DLD1 (cell line): Measurements from ENCODE around the gene MEF2A.
"Not testable (repeated sequence)": the region's sequence is repeated elsewhere in the genome, so short reads cannot be mapped to it uniquely, and the experiment has no call there.

ENCODE experiments used
- in situ Hi-C: cut with HindIII; loops from 2 replicates; pipeline ENCODE4 v1.10.0; 2017; ENCODE audit warnings: low sequenced_read_pairs

The MEF2A gene

GRCh38 chr15:99727330-99727729 lies 161.5 kb downstream of the MEF2A start:
- in situ Hi-C loops, result no loop called here

GRCh38 chr15:99727733-99728132 lies 161.9 kb downstream of the MEF2A start:
- in situ Hi-C loops, result no loop called here

GRCh38 chr15:99728916-99729315 lies 163.1 kb downstream of the MEF2A start:
- in situ Hi-C loops, result no loop called here

GRCh38 chr15:99729327-99729726 lies 163.5 kb downstream of the MEF2A start:
- in situ Hi-C loops, result no loop called here

- in situ Hi-C loops, result no loop called here
Measured at GRCh38 chr15:99729920-99730319, 164.1 kb downstream of the MEF2A start.

- in situ Hi-C loops, result no loop called here
Measured at GRCh38 chr15:99731336-99732123, 165.7 kb downstream of the MEF2A start.

- in situ Hi-C loops, result no loop called here
Measured at GRCh38 chr15:99732124-99732750, 166.5 kb downstream of the MEF2A start.

GRCh38 chr15:99732751-99733267 lies 167.0 kb downstream of the MEF2A start:
- in situ Hi-C loops, result no loop called here

GRCh38 chr15:99733268-99734039 lies 167.7 kb downstream of the MEF2A start, which contains the start of gene LYSMD4:
Gene LYSMD4, minus strand, starts transcription at chr15:99733437. Its CDS starts 1,438 bp downstream, at chr15:99731999.
- in situ Hi-C loops, result no loop called here

- in situ Hi-C loops, result not testable (repeated sequence)
Measured at GRCh38 chr15:99734040-99734291, 168.2 kb downstream of the MEF2A start.

GRCh38 chr15:99734575-99734974 lies 168.8 kb downstream of the MEF2A start:
- in situ Hi-C loops, result no loop called here

GRCh38 chr15:99735868-99736267 lies 170.1 kb downstream of the MEF2A start:
- in situ Hi-C loops, result no loop called here

GRCh38 chr15:99736702-99737101 lies 170.9 kb downstream of the MEF2A start:
- in situ Hi-C loops, result no loop called here

- in situ Hi-C loops, result no loop called here
Measured at GRCh38 chr15:99738021-99738847, 172.4 kb downstream of the MEF2A start.

- in situ Hi-C loops, result no loop called here
Measured at GRCh38 chr15:99741835-99742234, 176.1 kb downstream of the MEF2A start.

GRCh38 chr15:99744142-99744541 lies 178.4 kb downstream of the MEF2A start:
- in situ Hi-C loops, result no loop called here

GRCh38 chr15:99745370-99746086 lies 179.7 kb downstream of the MEF2A start:
- in situ Hi-C loops, result no loop called here

- in situ Hi-C loops, result no loop called here
Measured at GRCh38 chr15:99749386-99749785, 183.6 kb downstream of the MEF2A start.

- in situ Hi-C loops, result not testable (repeated sequence)
Measured at GRCh38 chr15:99750326-99750725, 184.5 kb downstream of the MEF2A start.

- in situ Hi-C loops, result no loop called here
Measured at GRCh38 chr15:99752556-99752955, 186.8 kb downstream of the MEF2A start.
